ENCODE data around the gene CAMK2A.

- TF ChIP-seq CTCF (conservative IDR thresholded peaks at IDR 0.05; ENCODE audit: low read depth in 2 of 2) (no peak), EZH2 (IDR thresholded peaks at IDR 0.05; ENCODE audit: low read depth, unreplicated experiment) (no peak), POLR2AphosphoS5 (IDR thresholded peaks at IDR 0.05; ENCODE audit: low read depth) (no peak), JUNB (IDR thresholded peaks at IDR 0.05; ENCODE audit: unreplicated experiment) (no peak), CREB1 (CRISPR knock-in tag; IDR thresholded peaks at IDR 0.05; ENCODE audit: low read depth) (no peak)
Observed at GRCh38 chr5:150319484-150319790, 29.9 kb upstream of the CAMK2A start.
